ENCODE measurements around the gene KIF21A. TPM values are rescaled to one million over a fixed set of nuclear protein-coding genes. Genes with fewer than 3 reads are reported as not detected.

Gene KIF21A
- total RNA-seq, 1 experiment from 2014 or later = 3.3 TPM

DNA sequence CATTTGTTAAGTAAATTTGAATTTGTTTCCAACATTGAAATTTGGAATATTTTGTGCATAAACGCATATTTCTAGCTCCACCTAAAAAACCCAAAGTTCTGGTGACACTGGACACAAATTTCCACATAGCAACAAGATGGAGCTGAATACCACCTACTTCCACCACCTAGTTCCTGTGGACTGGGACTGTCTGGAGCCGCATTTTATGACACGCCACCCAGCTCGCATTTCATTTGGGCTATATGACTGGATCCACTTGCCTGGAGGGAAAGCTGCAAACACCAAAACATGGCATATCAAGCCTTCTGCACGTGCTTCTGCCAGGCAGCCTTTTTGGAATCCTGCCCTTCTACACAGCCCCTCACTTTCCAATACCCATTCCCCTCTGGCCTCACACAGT, 173.4 kb downstream of the KIF21A start:
- Histone ChIP-seq H3K27ac (ENCODE audit: low read depth, low read length, poor library complexity, severe bottlenecking) (no peak overlapping the region), H3K4me3 (ENCODE audit: low read depth, low read length, poor library complexity, severe bottlenecking) (no peak overlapping the region), H3K4me1 (ENCODE audit: insufficient read depth, low read length, poor library complexity, severe bottlenecking) (peaks cover 25% of the 10 kb centered on the region), H3K27me3 (replicated peaks; ENCODE audit: insufficient read depth, low read depth, low read length, poor library complexity) (no peaks in the 10 kb centered on the region), H3K9me3 (ENCODE audit: low read depth, low read length, poor library complexity, severe bottlenecking) (no peaks in the 10 kb centered on the region), H3K36me3 (ENCODE audit: insufficient read depth, low read length, poor library complexity, severe bottlenecking) (no peaks in the 10 kb centered on the region)
- TF ChIP-seq EZH2 (IDR thresholded peaks at IDR 0.05; ENCODE audit: borderline replicate concordance, low read depth, low read length, poor library complexity, severe bottlenecking) = no peak
- TF ChIP-seq, protein P1, sequence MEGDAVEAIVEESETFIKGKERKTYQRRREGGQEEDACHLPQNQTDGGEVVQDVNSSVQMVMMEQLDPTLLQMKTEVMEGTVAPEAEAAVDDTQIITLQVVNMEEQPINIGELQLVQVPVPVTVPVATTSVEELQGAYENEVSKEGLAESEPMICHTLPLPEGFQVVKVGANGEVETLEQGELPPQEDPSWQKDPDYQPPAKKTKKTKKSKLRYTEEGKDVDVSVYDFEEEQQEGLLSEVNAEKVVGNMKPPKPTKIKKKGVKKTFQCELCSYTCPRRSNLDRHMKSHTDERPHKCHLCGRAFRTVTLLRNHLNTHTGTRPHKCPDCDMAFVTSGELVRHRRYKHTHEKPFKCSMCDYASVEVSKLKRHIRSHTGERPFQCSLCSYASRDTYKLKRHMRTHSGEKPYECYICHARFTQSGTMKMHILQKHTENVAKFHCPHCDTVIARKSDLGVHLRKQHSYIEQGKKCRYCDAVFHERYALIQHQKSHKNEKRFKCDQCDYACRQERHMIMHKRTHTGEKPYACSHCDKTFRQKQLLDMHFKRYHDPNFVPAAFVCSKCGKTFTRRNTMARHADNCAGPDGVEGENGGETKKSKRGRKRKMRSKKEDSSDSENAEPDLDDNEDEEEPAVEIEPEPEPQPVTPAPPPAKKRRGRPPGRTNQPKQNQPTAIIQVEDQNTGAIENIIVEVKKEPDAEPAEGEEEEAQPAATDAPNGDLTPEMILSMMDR (conservative IDR thresholded peaks at IDR 0.05; ENCODE audit: low read depth, low read length) = no peak
- POLR2A ChIA-PET (ENCODE audit: low non-redundant PET) = no interaction called here
- CTCF ChIA-PET = no interaction called here
- BruUV-seq (replicated peaks) = no TSS peak
- intact Hi-C loops (cut with micrococcal nuclease; ENCODE audit: unreplicated experiment) = loop anchor here (10.0 kb wide), 1 partner anchor 935 kb away; no protein-coding TSS in a partner anchor
- no peak for DNase-seq (ENCODE audit: low spot score)

DNA sequence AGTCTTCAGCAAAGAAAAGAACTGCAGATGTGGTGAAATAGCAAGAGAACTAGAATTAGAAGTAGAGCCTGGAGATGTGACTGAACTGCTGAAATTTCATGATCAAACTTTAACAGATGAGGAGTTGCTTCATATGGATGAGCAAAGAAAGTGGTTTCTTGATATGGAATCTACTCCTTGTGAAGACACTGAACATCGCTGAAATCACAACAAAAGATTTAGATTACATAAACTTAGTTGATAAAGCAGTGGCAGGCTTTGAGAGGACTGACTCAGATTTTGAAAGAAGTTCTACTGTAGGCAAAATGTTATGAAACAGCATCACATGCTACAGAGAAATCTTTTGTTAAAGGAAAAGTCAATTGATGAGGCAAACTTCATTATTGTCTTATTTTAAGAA, 175.0 kb downstream of the KIF21A start:
- CTCF ChIA-PET = no interaction called here
- peaks cover 22% of the 10 kb centered on the region for H3K4me1 ChIP-seq (ENCODE audit: insufficient read depth, low read length, poor library complexity, severe bottlenecking)
- no peak overlapping the region for H3K27ac ChIP-seq (ENCODE audit: low read depth, low read length, poor library complexity, severe bottlenecking)
- H3K27me3 ChIP-seq (replicated peaks; ENCODE audit: insufficient read depth, low read depth, low read length, poor library complexity) = no peaks in the 10 kb centered on the region
- DNase-seq (ENCODE audit: low spot score) = no peak
- TF ChIP-seq EZH2 (IDR thresholded peaks at IDR 0.05; ENCODE audit: borderline replicate concordance, low read depth, low read length, poor library complexity, severe bottlenecking) = no peak
- TF ChIP-seq, protein P1 (conservative IDR thresholded peaks at IDR 0.05; ENCODE audit: low read depth, low read length) = no peak
- no peaks in the 10 kb centered on the region for H3K9me3 ChIP-seq (ENCODE audit: low read depth, low read length, poor library complexity, severe bottlenecking)
- H3K36me3 ChIP-seq (ENCODE audit: insufficient read depth, low read length, poor library complexity, severe bottlenecking) = no peaks in the 10 kb centered on the region
- POLR2A ChIA-PET (ENCODE audit: low non-redundant PET) = no interaction called here
- intact Hi-C loops (cut with micrococcal nuclease; ENCODE audit: unreplicated experiment) = loop anchor here (10.0 kb wide), 1 partner anchor 933 kb away; no protein-coding TSS in a partner anchor
- no peak overlapping the region for H3K4me3 ChIP-seq (ENCODE audit: low read depth, low read length, poor library complexity, severe bottlenecking)
- no TSS peak for BruUV-seq (replicated peaks)

DNA sequence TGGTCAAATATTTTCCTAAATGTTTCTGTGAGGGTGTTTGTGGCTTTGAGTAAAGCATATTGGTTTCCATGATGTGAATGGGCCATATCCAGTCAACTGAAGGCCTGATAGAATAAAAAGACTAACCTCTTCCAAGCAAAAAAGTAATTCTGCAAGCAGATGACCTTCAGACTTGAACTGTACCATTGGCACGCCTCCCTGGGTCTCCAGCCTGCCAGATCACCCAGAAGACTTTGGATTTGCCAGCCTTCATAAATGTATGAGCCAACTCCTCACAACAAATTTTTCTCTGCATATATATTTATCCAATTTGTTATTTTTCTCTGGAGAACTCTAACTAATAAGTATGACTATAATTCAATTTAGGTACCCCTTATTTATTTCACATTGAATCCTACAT, 190.3 kb downstream of the KIF21A start:
- Histone ChIP-seq H3K27me3 (replicated peaks; ENCODE audit: insufficient read depth, low read depth, low read length, poor library complexity) (no peaks in the 10 kb centered on the region), H3K36me3 (ENCODE audit: insufficient read depth, low read length, poor library complexity, severe bottlenecking) (no peaks in the 10 kb centered on the region), H3K4me3 (ENCODE audit: low read depth, low read length, poor library complexity, severe bottlenecking) (no peak overlapping the region), H3K9me3 (ENCODE audit: low read depth, low read length, poor library complexity, severe bottlenecking) (no peaks in the 10 kb centered on the region), H3K27ac (ENCODE audit: low read depth, low read length, poor library complexity, severe bottlenecking) (no peak overlapping the region), H3K4me1 (ENCODE audit: insufficient read depth, low read length, poor library complexity, severe bottlenecking) (no peaks in the 10 kb centered on the region)
- TF ChIP-seq, protein P1 (conservative IDR thresholded peaks at IDR 0.05; ENCODE audit: low read depth, low read length) = no peak
- no peak for TF ChIP-seq EZH2 (IDR thresholded peaks at IDR 0.05; ENCODE audit: borderline replicate concordance, low read depth, low read length, poor library complexity, severe bottlenecking)
- ChIA-PET CTCF (no interaction called here), POLR2A (ENCODE audit: low non-redundant PET) (no interaction called here)
- DNase-seq (ENCODE audit: low spot score) = no peak
- no TSS peak for BruUV-seq (replicated peaks)
- intact Hi-C loops (cut with micrococcal nuclease; ENCODE audit: unreplicated experiment) = loop anchor here (5.0 kb wide), 1 partner anchor 105 kb away; no protein-coding TSS in a partner anchor

Other genes starting within 250 kb of the KIF21A start
- gene ABCD2, start 176.7 kb upstream of the KIF21A start, total RNA-seq (2021) = 0.04 TPM in 1 of 2 replicates, not detected in the other